HG03342 (cell line): ENCODE measurements around the gene LRRC72.
"Not testable (repeated sequence)": the region's sequence is repeated elsewhere in the genome, so short reads cannot be mapped to it uniquely, and the experiment has no call there.

Source experiments
- ATAC-seq: cut with Tn5 transposase; IDR thresholded peaks from one replicate; pipeline ENCODE4 v1.9.1; 2021; ENCODE audit warnings: mild to moderate bottlenecking, moderate library complexity; ENCODE audit not compliant: unreplicated experiment

Gene LRRC72

DNA sequence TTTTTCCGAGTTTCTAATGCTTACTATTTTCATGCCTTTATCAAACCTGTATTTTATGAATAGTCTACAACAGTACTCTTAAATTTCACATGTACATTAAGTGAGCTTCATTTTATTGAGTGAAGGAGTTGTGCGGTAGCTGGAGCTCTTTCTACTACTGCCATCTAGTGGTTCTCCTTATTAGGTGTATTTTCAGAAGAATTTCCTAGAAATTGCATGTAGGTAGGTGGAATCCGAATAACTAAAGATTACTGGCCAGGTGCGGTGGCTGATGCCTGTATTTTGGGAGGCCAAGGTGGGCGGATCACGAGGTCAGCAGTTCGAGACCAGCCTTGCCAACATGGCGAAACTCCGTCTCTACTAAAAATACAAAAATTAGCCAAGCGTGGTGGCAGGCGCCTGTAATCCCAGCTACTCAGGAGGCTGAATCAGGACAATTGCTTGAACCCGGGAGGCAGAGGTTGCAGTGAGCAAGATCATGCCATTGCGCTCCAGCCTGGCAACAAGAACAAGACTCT is 38.3 kb downstream of the LRRC72 start:
- peak; percentile 54 for ATAC-seq

- no peak for ATAC-seq
Measured at GRCh38 chr7:16571941-16572340, 45.3 kb downstream of the LRRC72 start.

GRCh38 chr7:16579216-16579615 is 52.6 kb downstream of the LRRC72 start:
- no peak for ATAC-seq

DNA sequence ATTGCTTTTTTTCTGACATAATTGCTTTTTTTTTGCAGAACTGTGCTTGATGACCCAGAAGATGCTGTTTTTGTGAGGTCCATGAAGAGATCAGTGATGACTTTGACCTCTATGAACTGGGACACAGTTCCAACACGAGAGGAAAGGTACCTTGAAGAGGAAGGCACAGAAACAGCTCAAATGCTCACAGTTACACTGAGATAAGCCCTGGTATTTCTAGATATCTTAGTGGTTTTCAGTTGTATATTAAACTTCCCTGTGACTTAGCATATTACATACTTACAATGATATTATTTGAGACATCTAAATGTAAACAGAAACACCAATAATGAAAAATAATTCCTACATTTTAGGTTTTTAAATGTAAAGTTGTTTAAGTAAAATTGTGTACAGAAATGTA is 54.7 kb downstream of the LRRC72 start:
- ATAC-seq: no peak

DNA sequence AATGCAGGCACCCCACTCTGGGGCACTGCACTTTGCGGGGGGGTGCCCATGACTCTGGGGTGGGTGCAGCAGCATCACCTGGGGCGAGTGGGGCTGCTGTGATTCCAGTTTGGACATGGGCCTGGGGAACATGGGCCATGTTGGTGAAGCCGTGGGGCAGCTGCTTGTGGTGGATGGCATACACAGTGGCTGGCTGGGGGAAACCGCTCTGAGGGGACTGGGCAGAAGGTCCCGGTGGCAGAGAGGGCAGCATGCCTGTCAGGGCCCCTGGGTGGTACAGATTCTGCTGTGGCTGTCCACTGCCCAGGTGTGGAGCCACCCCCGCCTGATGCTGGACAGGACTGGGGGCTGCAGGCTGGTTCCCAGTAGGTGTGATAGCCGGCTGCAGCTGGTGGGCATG is 57.2 kb downstream of the LRRC72 start:
- no peak for ATAC-seq

DNA sequence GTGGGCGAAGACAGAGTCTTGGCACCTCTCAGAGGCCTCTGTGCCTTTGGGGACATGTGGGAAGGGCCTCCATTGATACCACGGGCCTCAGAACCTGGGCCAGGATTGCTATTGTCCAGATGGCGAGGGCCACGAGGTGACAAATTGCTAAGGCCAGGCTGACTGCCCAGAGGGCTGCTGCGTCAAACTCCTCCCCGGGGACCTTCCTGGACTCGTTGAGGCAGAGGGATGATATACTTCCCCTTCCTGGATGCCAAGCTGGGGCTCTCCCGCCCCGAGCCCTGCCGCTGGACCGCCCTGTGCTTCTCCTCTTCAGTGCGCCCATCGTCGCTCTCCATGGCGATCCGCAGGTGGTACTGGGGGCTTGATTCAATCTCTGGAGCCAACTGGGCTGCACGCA is 58.9 kb downstream of the LRRC72 start:
- ATAC-seq: no peak

- ATAC-seq: no peak
Measured at GRCh38 chr7:16586081-16586874, 59.7 kb downstream of the LRRC72 start.

- ATAC-seq: no peak
Measured at GRCh38 chr7:16587129-16587528, 60.5 kb downstream of the LRRC72 start.

DNA sequence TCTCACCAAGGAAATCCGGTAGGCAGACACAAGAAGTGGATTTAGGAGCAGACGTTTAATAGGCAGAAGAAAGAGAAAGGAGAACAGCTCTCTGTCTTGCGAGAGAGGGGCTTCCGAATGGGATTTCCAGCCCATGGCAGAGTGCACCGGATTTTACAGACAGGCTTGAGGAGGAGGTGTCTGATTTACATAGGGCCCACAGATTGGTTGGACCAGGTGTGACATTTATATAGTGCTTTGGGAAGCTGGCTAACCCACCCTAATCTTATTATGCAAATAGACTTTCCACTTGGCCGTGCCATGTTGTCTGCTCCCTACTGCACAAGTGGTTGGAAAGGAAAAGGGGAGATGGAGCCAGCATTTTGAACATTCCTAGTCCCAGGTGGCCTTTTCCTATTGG is 61.2 kb downstream of the LRRC72 start:
- ATAC-seq: no peak

DNA sequence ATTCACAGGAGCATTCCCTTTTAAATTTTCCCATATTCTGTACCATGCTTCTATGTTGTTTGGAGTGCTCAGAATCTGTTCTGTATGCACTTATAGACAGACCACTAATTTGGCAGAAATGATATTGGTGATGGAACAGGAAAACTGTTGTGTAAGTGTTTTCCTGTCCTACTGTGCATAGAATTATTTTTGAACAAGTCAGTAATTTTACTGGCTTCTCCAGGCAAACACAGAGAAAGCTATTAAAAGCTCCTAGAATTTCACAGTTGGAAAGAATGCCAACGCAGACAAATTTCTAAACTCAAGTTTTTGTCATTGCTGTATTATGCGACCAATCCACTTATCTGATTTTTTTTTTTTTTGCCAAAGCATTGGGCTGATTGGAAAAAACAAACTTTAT is 63.3 kb downstream of the LRRC72 start:
- ATAC-seq: no peak

- no peak for ATAC-seq
Measured at GRCh38 chr7:16590424-16590823, 63.8 kb downstream of the LRRC72 start.

- ATAC-seq: no peak
Measured at GRCh38 chr7:16592395-16592794, 65.8 kb downstream of the LRRC72 start.

- ATAC-seq: no peak
Measured at GRCh38 chr7:16594061-16594460, 67.4 kb downstream of the LRRC72 start.

DNA sequence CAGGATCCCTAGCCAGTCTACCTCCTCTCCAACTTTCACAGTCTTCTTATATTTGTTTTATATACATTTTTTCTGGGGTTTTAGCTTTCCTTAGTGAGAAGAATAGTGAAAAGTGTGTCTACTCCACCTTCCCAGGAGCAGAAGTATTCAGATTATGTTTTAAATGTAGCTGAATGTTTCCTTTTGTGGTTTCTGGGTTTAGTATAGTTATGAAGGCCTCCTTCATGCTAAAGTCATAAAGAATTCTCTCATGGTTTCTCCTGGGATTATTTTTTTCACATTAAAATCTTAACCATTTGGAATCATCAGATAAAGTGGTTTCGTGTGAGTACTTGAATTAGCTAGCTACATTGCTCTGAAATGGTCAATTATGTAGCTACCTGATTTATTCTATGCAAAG is 68.1 kb downstream of the LRRC72 start:
- ATAC-seq: no peak

DNA sequence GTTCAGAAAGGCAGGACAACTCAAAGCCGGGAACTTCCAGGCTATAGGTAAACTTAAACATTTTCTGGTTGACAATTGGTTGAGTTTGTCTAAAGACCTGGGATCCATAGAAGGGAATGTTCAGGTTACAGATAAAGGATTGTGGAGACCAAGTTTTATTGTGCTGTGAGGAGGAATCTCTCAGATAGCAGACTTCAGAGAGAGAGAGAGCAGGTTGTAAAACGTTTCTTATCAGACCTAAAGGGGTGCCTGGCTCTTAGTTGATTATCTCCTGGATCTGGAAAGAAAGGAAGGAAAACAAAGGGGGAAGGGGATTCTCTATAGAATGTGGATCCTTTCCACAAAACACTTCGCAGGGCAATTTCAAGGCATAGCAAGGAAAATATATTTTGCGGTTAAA is 69.0 kb downstream of the LRRC72 start:
- not testable (repeated sequence) for ATAC-seq

- no peak for ATAC-seq
Measured at GRCh38 chr7:16598015-16598414, 71.4 kb downstream of the LRRC72 start.

DNA sequence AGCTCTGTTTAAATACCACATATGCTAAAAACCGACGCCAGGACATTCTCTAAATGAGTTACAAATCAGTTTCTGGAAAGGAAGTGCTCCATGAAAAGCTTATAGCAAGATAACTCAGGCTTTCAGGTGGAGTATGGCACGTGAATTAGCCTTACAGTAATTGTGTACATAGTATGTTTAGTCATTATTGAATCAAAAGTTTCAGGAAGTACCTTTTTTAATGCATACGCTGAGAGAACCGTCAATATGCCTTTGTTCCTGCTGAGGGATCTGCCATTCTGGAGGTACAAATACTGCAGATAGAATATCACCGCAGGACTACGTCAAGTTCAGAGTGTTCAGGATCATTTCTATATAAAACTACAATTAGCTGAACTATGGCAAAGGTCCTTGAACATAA is 73.2 kb downstream of the LRRC72 start:
- no peak for ATAC-seq

- ATAC-seq: no peak
Measured at GRCh38 chr7:16603633-16604032, 77.0 kb downstream of the LRRC72 start.

GRCh38 chr7:16604054-16604453 is 77.4 kb downstream of the LRRC72 start:
- no peak for ATAC-seq

GRCh38 chr7:16606704-16607103 is 80.1 kb downstream of the LRRC72 start:
- no peak for ATAC-seq

GRCh38 chr7:16609842-16610450 is 83.3 kb downstream of the LRRC72 start:
- peak; percentile 92 for ATAC-seq

DNA sequence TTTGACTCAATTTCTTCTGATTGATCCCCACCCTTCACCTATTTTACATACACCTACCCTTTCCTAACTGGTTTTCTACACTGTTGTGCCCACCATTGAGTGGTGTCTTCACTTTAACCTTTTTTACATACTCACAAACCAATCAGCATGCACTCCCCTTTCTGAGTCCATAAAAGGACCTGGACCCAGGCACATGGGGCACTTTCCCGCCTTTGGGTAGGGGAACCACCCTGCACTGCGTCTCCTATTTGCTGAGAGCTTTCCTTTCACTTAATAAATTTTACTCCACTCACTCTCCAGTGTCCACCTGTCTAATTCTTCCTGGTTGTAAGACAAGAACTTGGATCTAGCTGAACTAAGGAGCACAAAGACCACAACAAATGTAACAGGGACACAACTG is 85.1 kb downstream of the LRRC72 start:
- no peak for ATAC-seq
